Esophagus squamous epithelium (tissue), 4 donors: ENCODE data around the gene FGF11.

ENCODE experiments used
- POLR2A ChIP-seq, 4 donors: fragments of 450-650 bp; IDR thresholded peaks; one replicate each; pipeline ENCODE4 v1.6.1; 2017; ENCODE audit warnings: antibody characterized with exemption in 4 of 4, mild to moderate bottlenecking in 4 of 4, moderate library complexity in 3 of 4
- TF ChIP-seq, protein P1 (sequence below), 6 experiments: fragments of 450-650 bp in 4 of 6; fragments of 200-600 bp in 2 of 6; sonication (generic) in 2 of 6; IDR thresholded peaks; one replicate each; pipeline ENCODE4 v1.5.1; 2016 to 2019; ENCODE audit warnings: antibody characterized with exemption in 6 of 6, mild to moderate bottlenecking in 4 of 6, moderate library complexity in 4 of 6

DNA sequence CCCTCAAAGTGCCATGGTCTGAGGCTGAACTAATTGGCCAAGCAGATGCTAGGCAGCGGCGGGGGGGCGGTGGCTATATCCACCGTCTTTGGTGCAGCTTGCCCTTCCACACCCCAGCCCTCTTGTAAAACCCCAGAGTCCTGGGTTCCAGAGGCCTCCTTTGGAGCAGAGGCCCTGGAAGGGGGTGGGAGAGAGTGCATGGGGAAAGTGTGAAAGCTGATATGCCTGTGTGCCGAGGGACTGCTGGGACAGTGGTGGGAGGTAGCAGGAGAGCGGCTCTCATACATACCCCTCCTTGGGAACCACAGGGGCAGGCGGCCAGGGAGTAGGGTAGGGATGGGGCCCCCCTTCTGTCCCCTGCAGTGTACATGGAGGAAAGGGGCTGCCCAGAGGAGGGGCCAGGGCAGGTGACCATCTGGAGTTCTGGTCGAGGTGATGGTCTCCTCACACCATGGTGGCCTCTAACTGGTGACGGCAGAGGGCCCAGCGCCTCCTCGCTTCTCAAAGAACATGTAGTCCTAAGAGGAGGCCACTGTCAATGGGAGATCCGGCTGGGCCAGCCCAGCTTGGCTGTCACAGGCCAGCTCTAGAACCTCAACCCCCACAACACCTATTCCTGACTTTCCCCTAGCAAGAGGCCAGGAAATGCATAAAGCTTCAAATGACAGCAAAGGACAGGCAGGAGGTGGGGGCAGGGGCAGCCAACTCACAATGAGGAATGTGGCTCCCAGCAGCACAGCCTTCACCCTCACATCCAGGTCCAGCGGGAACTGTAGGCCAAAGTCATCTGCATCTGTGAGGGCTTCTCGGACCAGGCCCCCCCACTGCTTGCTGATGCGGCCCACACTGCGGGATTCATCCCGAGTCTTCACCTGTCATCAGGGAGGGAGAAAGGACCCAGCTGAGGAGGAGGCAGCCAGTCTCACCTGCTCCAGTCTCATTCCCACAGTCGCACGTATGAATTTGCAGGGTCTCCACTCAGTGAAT lies 49.1 kb upstream of the FGF11 start:
- TF ChIP-seq, protein P1, sequence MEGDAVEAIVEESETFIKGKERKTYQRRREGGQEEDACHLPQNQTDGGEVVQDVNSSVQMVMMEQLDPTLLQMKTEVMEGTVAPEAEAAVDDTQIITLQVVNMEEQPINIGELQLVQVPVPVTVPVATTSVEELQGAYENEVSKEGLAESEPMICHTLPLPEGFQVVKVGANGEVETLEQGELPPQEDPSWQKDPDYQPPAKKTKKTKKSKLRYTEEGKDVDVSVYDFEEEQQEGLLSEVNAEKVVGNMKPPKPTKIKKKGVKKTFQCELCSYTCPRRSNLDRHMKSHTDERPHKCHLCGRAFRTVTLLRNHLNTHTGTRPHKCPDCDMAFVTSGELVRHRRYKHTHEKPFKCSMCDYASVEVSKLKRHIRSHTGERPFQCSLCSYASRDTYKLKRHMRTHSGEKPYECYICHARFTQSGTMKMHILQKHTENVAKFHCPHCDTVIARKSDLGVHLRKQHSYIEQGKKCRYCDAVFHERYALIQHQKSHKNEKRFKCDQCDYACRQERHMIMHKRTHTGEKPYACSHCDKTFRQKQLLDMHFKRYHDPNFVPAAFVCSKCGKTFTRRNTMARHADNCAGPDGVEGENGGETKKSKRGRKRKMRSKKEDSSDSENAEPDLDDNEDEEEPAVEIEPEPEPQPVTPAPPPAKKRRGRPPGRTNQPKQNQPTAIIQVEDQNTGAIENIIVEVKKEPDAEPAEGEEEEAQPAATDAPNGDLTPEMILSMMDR (IDR thresholded peaks at IDR 0.05), result no peak
- no peak for TF ChIP-seq POLR2A (IDR thresholded peaks at IDR 0.05)
